ENCODE measurements around the gene AGO3. TPM values are rescaled to one million over a fixed set of nuclear protein-coding genes. Genes with fewer than 3 reads are reported as not detected.

AGO3 gene
- total and polyA plus RNA-seq, 4 donors: 3.0 to 19.5 (median 7.1) TPM

DNA sequence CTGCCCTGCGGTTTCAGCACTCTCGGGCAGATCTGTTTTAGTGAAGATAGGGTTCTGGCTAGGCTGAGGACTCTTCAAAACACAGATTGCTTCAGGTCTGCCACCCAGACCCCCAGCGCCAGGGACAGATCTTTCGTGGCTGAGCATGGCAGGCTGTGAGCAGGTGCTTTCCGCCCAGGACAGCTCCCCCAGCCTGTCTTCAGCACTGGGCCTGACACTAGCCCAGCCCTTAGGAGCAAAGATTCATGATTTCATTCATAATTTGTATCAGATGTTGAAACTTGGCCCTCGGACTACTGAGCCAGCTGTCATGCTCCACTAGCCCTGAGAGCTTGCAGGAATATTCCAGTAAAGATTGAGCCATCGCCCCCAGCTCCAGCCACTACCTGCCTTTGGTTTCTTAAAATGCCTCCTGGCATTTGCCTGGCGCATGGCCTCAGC lies 163.7 kb downstream of the AGO3 start:
- Histone ChIP-seq H3K4me3 (ENCODE audit: low read depth in 1 of 3, low read length in 3 of 3) (no peak overlapping the region), H3K9ac (ENCODE audit: low read depth in 1 of 2, low read length in 2 of 2) (no peak overlapping the region), H3K4me1 (ENCODE audit: control insufficient read depth in 4 of 4, insufficient read depth in 4 of 4, low read length in 3 of 4) (peaks cover 2 to 6% (median 6%) of the 10 kb centered on the region in 4 donors), H3K27me3 (ENCODE audit: control insufficient read depth in 4 of 4, insufficient read depth in 4 of 4, low read length in 3 of 4) (no peaks in the 10 kb centered on the region), H3K36me3 (ENCODE audit: control insufficient read depth in 4 of 4, insufficient read depth in 3 of 4, low read depth in 1 of 4, low read length in 3 of 4) (peaks cover 8 to 43% (median 23%) of the 10 kb centered on the region in 4 donors), H3K27ac (ENCODE audit: low read depth in 1 of 2, low read length in 2 of 2) (no peak overlapping the region), H3K9me3 (ENCODE audit: control insufficient read depth in 4 of 4, low read length in 3 of 4) (no peaks in the 10 kb centered on the region)
- no peak for TF ChIP-seq REST (IDR thresholded peaks at IDR 0.05)
- no peak for TF ChIP-seq NR2F2 (IDR thresholded peaks at IDR 0.05)
- TF ChIP-seq JUND (IDR thresholded peaks at IDR 0.05): no peak
- no peak for TF ChIP-seq TAF1 (conservative IDR thresholded peaks at IDR 0.05)
- TF ChIP-seq FOXA2 (IDR thresholded peaks at IDR 0.05): no peak
- TF ChIP-seq RXRA (IDR thresholded peaks at IDR 0.05): no peak
- TF ChIP-seq RAD21 (IDR thresholded peaks at IDR 0.05): no peak
- TF ChIP-seq HNF4G (IDR thresholded peaks at IDR 0.05): no peak
- TF ChIP-seq HNF4A (conservative IDR thresholded peaks at IDR 0.05): no peak
- TF ChIP-seq FOXA1 (IDR thresholded peaks at IDR 0.05): no peak
- no peak for TF ChIP-seq YY1 (IDR thresholded peaks at IDR 0.05)
- TF ChIP-seq, protein P1, sequence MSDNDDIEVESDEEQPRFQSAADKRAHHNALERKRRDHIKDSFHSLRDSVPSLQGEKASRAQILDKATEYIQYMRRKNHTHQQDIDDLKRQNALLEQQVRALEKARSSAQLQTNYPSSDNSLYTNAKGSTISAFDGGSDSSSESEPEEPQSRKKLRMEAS (IDR thresholded peaks at IDR 0.05): no peak
- TF ChIP-seq EGR1 (IDR thresholded peaks at IDR 0.05; ENCODE audit: low read depth in 2 of 2): no peak
- TF ChIP-seq, protein P2, sequence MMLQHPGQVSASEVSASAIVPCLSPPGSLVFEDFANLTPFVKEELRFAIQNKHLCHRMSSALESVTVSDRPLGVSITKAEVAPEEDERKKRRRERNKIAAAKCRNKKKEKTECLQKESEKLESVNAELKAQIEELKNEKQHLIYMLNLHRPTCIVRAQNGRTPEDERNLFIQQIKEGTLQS (IDR thresholded peaks at IDR 0.05): no peak
- no peak for TF ChIP-seq SP1 (IDR thresholded peaks at IDR 0.05)
- TF ChIP-seq, protein P3, sequence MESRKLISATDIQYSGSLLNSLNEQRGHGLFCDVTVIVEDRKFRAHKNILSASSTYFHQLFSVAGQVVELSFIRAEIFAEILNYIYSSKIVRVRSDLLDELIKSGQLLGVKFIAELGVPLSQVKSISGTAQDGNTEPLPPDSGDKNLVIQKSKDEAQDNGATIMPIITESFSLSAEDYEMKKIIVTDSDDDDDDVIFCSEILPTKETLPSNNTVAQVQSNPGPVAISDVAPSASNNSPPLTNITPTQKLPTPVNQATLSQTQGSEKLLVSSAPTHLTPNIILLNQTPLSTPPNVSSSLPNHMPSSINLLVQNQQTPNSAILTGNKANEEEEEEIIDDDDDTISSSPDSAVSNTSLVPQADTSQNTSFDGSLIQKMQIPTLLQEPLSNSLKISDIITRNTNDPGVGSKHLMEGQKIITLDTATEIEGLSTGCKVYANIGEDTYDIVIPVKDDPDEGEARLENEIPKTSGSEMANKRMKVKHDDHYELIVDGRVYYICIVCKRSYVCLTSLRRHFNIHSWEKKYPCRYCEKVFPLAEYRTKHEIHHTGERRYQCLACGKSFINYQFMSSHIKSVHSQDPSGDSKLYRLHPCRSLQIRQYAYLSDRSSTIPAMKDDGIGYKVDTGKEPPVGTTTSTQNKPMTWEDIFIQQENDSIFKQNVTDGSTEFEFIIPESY (IDR thresholded peaks at IDR 0.05): no peak
- TF ChIP-seq, protein P4, sequence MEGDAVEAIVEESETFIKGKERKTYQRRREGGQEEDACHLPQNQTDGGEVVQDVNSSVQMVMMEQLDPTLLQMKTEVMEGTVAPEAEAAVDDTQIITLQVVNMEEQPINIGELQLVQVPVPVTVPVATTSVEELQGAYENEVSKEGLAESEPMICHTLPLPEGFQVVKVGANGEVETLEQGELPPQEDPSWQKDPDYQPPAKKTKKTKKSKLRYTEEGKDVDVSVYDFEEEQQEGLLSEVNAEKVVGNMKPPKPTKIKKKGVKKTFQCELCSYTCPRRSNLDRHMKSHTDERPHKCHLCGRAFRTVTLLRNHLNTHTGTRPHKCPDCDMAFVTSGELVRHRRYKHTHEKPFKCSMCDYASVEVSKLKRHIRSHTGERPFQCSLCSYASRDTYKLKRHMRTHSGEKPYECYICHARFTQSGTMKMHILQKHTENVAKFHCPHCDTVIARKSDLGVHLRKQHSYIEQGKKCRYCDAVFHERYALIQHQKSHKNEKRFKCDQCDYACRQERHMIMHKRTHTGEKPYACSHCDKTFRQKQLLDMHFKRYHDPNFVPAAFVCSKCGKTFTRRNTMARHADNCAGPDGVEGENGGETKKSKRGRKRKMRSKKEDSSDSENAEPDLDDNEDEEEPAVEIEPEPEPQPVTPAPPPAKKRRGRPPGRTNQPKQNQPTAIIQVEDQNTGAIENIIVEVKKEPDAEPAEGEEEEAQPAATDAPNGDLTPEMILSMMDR (IDR thresholded peaks at IDR 0.05; ENCODE audit: low read depth, low read length, missing input control): no peak
- TF ChIP-seq GABPA (IDR thresholded peaks at IDR 0.05 in 1 of 2, conservative IDR thresholded peaks at IDR 0.05 in 1 of 2): no peak
- WGBS: 93% methylated on average over 8 of the region's 8 CpGs
- no peak for DNase-seq (ENCODE audit: low spot score)

Data from liver (tissue), 9 donors.